DOHH2 (cell line): ENCODE results near the gene OXCT1.

Experiments
- H3F3A ChIP-seq: fragments of 200-600 bp; sonication (generic), shearing (Covaris generic); 2 replicates; pipeline ENCODE4 v1.6.0; 2016; ENCODE audit warnings: antibody characterized with exemption, mild to moderate bottlenecking; ENCODE audit not compliant: control insufficient read depth, insufficient read depth
- H3K27ac ChIP-seq: fragments of 200-600 bp; sonication (generic); 2 replicates; pipeline ENCODE4 v1.5.1; 2014; ENCODE audit warnings: low read depth, mild to moderate bottlenecking, low read length, moderate library complexity
- H3K27me3 ChIP-seq: fragments of 200-600 bp; sonication (generic); 2 replicates; pipeline ENCODE4 v1.6.1; 2014; ENCODE audit warnings: mild to moderate bottlenecking, low read length, mixed read lengths; ENCODE audit not compliant: control insufficient read depth
- H3K36me3 ChIP-seq: fragments of 200-600 bp; sonication (generic); 2 replicates; pipeline ENCODE4 v1.6.1; 2014; ENCODE audit warnings: mild to moderate bottlenecking, low read length, moderate library complexity, mixed read lengths; ENCODE audit not compliant: control insufficient read depth
- H3K4me1 ChIP-seq: fragments of 200-600 bp; sonication (generic); 2 replicates; pipeline ENCODE4 v1.6.1; 2014; ENCODE audit warnings: mild to moderate bottlenecking, low read length, mixed read lengths; ENCODE audit not compliant: control insufficient read depth
- H3K4me2 ChIP-seq: fragments of 200-600 bp; sonication (generic); 2 replicates; pipeline ENCODE4 v1.6.0; 2014; ENCODE audit warnings: mild to moderate bottlenecking, low read length, moderate library complexity
- H3K4me3 ChIP-seq: fragments of 200-600 bp; sonication (generic); 2 replicates; pipeline ENCODE4 v1.5.1; 2014; ENCODE audit warnings: mild to moderate bottlenecking, low read length, mixed read lengths
- H3K79me2 ChIP-seq: fragments of 200-600 bp; sonication (generic); 2 replicates; pipeline ENCODE4 v1.6.1; 2014; ENCODE audit warnings: mild to moderate bottlenecking, low read length, mixed read lengths; ENCODE audit not compliant: control insufficient read depth
- H3K9me2 ChIP-seq: fragments of 200-600 bp; sonication (generic); replicated peaks from 2 replicates; pipeline ENCODE4 v1.6.1; 2014; ENCODE audit warnings: mild to moderate bottlenecking, low read length, mixed read lengths; ENCODE audit not compliant: control insufficient read depth
- H3K9me3 ChIP-seq: fragments of 200-600 bp; sonication (generic); 2 replicates; pipeline ENCODE4 v1.6.1; 2014; ENCODE audit warnings: antibody characterized with exemption, low read length, mixed read lengths; ENCODE audit not compliant: control insufficient read depth, insufficient read depth
- H4K20me1 ChIP-seq: fragments of 200-600 bp; sonication (generic); 2 replicates; pipeline ENCODE4 v1.6.0; 2014; ENCODE audit warnings: low read depth, mild to moderate bottlenecking, antibody characterized with exemption, low read length, moderate library complexity; ENCODE audit not compliant: control insufficient read depth, insufficient read depth
- CTCF ChIP-seq: fragments of 200-600 bp; sonication (generic); IDR thresholded peaks from one replicate; pipeline ENCODE4 v1.5.1; 2014; ENCODE audit warnings: antibody characterized with exemption, mild to moderate bottlenecking, low read depth, low read length; ENCODE audit not compliant: poor library complexity, severe bottlenecking
- EZH2phosphoT487 ChIP-seq: fragments of 200-600 bp; sonication (generic); IDR thresholded peaks from 2 replicates; pipeline ENCODE4 v1.6.1; 2017; ENCODE audit warnings: borderline replicate concordance, mild to moderate bottlenecking, antibody characterized with exemption, low read length, moderate library complexity, mixed read lengths

Gene OXCT1

GRCh38 chr5:41874512-41875060 lies 4.4 kb upstream of the OXCT1 start:
- TF ChIP-seq EZH2phosphoT487 (no peak), CTCF (no peak)
- Histone ChIP-seq H3K4me2 (no peak overlapping the region), H4K20me1 (no peaks in the 10 kb centered on the region), H3K9me3 (no peaks in the 10 kb centered on the region), H3K9me2 (no peaks in the 10 kb centered on the region), H3F3A (no peaks in the 10 kb centered on the region), H3K27me3 (no peaks in the 10 kb centered on the region), H3K4me1 (peaks cover 9% of the 10 kb centered on the region), H3K79me2 (peaks cover 7% of the 10 kb centered on the region), H3K4me3 (no peak overlapping the region), H3K27ac (no peak overlapping the region), H3K36me3 (peaks cover 5% of the 10 kb centered on the region)

DNA sequence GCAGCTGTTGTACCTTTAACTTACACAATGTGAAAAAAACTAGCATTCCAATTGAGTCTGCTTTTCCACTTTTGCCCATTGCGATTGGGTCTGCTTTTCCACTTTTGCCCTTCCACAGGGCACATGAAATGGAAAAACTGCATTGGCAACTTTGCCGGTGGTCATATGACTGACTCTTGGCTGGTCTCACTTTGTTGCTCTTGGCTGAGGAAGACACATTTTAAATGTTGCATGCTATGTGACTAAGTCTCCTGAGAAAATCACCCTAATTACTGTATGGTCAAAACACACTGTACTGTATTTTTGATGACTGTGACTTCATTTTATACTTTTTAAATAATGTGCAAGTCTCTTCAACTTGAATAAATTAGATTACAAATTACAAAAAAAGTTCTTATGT lies 1.6 kb upstream of the OXCT1 start:
- Histone ChIP-seq H3K4me3 (no peak overlapping the region), H3F3A (no peaks in the 10 kb centered on the region), H3K4me1 (peaks cover 21% of the 10 kb centered on the region), H3K36me3 (peaks cover 25% of the 10 kb centered on the region), H3K9me3 (no peaks in the 10 kb centered on the region), H3K27ac (no peak overlapping the region), H3K27me3 (no peaks in the 10 kb centered on the region), H3K9me2 (no peaks in the 10 kb centered on the region), H3K79me2 (peaks cover 34% of the 10 kb centered on the region), H3K4me2 (no peak overlapping the region), H4K20me1 (no peaks in the 10 kb centered on the region)
- TF ChIP-seq EZH2phosphoT487, result no peak
- no peak for TF ChIP-seq CTCF

DNA sequence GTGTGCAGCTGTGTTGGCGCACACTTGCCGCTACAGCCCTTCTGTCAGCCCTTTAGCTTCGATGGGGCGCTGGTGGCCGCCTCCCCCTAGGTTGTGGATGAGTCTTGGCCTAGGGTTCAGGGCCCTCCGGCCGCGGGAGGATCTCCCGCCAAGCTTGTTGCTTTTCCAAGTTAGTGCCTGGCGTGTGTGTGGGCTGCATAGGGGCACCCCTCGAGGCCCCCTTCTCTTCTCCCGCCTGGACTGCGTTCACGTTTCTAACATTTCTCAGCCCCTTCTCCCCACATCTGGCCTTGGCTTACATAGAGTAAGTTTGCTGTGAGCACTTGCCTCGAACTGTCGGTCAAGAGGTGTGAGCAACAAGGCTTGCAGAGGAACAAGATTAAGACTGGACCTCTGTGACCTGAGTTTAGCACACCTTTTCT lies 413 bp upstream of the OXCT1 start:
- H3K79me2 ChIP-seq, result peaks cover 46% of the 10 kb centered on the region
- peak overlapping the region; percentile 75 for H3K4me2 ChIP-seq
- no peaks in the 10 kb centered on the region for H4K20me1 ChIP-seq
- H3K4me1 ChIP-seq, result peaks cover 27% of the 10 kb centered on the region
- TF ChIP-seq CTCF, result no peak
- no peak for TF ChIP-seq EZH2phosphoT487
- H3K27me3 ChIP-seq, result no peaks in the 10 kb centered on the region
- peak overlapping the region; percentile 93 for H3K4me3 ChIP-seq
- no peaks in the 10 kb centered on the region for H3K9me3 ChIP-seq
- no peaks in the 10 kb centered on the region for H3K9me2 ChIP-seq
- H3K27ac ChIP-seq, result peak overlapping the region; percentile 19; the same call in 1 of the 2 replicates
- H3F3A ChIP-seq, result no peaks in the 10 kb centered on the region
- H3K36me3 ChIP-seq, result peaks cover 33% of the 10 kb centered on the region
